ENCODE data around the gene TSEN2. TPM values are rescaled to one million over a fixed set of nuclear protein-coding genes. Genes with fewer than 3 reads are reported as not detected.
"Not testable (repeated sequence)": the region's sequence is repeated elsewhere in the genome, so short reads cannot be mapped to it uniquely, and the experiment has no call there.

Gene TSEN2
- total and polyA plus RNA-seq, 2 of the 4 experiments (the other 2 are of a cell fraction) = 9.5 to 14.2 TPM

DNA sequence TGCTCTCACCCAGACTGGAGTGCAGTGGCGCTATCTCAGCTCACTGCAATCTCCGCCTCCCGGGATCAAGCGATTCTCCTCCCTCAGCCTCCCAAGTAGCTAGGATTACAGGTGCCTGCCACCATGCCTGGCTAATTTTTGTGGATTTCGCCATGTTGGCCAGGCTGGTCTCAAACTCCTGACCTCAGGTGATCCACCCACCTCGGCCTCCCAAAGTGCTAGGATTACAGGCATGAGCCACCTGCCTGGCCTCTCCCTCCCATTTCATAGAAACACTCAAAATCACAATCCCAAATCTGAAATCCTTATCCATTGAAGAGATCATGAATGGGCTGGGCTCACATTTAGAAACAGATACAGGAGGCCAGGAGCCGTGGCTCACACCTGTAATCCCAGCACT, 15.1 kb upstream of the TSEN2 start:
- H3K18ac ChIP-seq (ENCODE audit: low read depth, low read length); H2AK9ac ChIP-seq (replicated peaks; ENCODE audit: low read depth, low read length, poor library complexity); POLR2A ChIA-PET (ENCODE audit: unreplicated experiment); H3K56ac ChIP-seq (ENCODE audit: extremely low read depth, insufficient read depth, low read length); H2BK5ac ChIP-seq (ENCODE audit: low read depth, low read length, poor library complexity, severe bottlenecking); CTCF ChIA-PET; H3K4me1 ChIP-seq (ENCODE audit: control insufficient read depth, insufficient read depth, low read length); H3K9me3 ChIP-seq (ENCODE audit: control insufficient read depth, insufficient read depth, low read length); H2AK5ac ChIP-seq (ENCODE audit: low read depth, low read length); H3K4me3 ChIP-seq (ENCODE audit: insufficient read depth, low read depth, low read length); H3K4ac ChIP-seq (ENCODE audit: low read depth, low read length); H2AFZ ChIP-seq (replicated peaks; ENCODE audit: low read length, poor library complexity); H3K14ac ChIP-seq (replicated peaks; ENCODE audit: low read depth, low read length); dilution Hi-C loops (cut with HindIII; ENCODE audit: low sequenced_read_pairs, unreplicated experiment); H4K20me1 ChIP-seq (ENCODE audit: insufficient read depth, low read length); H3K79me1 ChIP-seq (ENCODE audit: low read depth in 1 of 2, low read length in 2 of 2); H3K27me3 ChIP-seq (ENCODE audit: control insufficient read depth, insufficient read depth, low read length); in situ Hi-C loops (cut with MboI; ENCODE audit: low sequenced_read_pairs); ATAC-seq (ENCODE audit: low read depth); H3K9ac ChIP-seq (ENCODE audit: low read depth, low read length); H2BK20ac ChIP-seq (ENCODE audit: low read depth, low read length); H4K8ac ChIP-seq (ENCODE audit: low read depth in 2 of 2, low read length in 2 of 2); H3K27ac ChIP-seq (ENCODE audit: insufficient read depth, low read length); H4K5ac ChIP-seq (ENCODE audit: low read depth, low read length); H2BK120ac ChIP-seq (ENCODE audit: low read depth, low read length); intact Hi-C loops (cut with micrococcal nuclease); DNase-seq; H2BK15ac ChIP-seq (ENCODE audit: low read depth, low read length); H4K91ac ChIP-seq (ENCODE audit: insufficient read depth, low read depth, low read length); H3K23ac ChIP-seq (ENCODE audit: low read depth, low read length); H3K36me3 ChIP-seq (ENCODE audit: control insufficient read depth, insufficient read depth, low read length); BruUV-seq (replicated peaks); H3K4me2 ChIP-seq (ENCODE audit: low read depth, low read length); H3K9me1 ChIP-seq (ENCODE audit: insufficient read depth, low read length): not testable (repeated sequence)
- 33% methylated on average over 3 of the region's 7 CpGs; no CpG with 5 or more reads in 1 of the 2 experiments for WGBS, 2 experiments (ENCODE audit: extremely low coverage in 2 of 2, insufficient read length in 1 of 2)

Measured in IMR-90 (cell line).